ENCODE measurements around the gene HSH2D.

HSH2D gene

DNA sequence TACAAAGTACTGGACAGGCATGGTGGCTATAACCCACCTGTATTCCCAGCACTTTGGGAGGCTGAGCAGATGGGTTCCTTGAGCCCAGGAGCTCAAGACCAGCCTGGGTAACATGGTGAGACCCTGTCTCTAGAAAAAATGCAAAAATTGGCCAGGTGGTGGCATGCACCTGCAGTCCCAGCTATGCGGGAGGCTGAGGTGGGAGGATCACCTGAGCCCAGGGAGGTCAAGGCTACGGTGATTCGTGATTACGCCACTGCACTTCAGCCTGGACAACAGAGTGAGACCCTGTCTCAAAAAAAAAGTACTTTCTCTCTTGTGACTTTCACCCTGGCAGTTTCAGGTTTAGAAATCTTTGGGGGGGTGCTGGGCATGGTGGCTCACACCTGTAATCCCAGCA lies 43.0 kb upstream of the HSH2D start:
- TF ChIP-seq, protein P1, sequence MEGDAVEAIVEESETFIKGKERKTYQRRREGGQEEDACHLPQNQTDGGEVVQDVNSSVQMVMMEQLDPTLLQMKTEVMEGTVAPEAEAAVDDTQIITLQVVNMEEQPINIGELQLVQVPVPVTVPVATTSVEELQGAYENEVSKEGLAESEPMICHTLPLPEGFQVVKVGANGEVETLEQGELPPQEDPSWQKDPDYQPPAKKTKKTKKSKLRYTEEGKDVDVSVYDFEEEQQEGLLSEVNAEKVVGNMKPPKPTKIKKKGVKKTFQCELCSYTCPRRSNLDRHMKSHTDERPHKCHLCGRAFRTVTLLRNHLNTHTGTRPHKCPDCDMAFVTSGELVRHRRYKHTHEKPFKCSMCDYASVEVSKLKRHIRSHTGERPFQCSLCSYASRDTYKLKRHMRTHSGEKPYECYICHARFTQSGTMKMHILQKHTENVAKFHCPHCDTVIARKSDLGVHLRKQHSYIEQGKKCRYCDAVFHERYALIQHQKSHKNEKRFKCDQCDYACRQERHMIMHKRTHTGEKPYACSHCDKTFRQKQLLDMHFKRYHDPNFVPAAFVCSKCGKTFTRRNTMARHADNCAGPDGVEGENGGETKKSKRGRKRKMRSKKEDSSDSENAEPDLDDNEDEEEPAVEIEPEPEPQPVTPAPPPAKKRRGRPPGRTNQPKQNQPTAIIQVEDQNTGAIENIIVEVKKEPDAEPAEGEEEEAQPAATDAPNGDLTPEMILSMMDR (IDR thresholded peaks at IDR 0.05; ENCODE audit: extremely low read depth, missing control alignments) = no peak
- no peak for DNase-seq (ENCODE audit: low spot score)

DNA sequence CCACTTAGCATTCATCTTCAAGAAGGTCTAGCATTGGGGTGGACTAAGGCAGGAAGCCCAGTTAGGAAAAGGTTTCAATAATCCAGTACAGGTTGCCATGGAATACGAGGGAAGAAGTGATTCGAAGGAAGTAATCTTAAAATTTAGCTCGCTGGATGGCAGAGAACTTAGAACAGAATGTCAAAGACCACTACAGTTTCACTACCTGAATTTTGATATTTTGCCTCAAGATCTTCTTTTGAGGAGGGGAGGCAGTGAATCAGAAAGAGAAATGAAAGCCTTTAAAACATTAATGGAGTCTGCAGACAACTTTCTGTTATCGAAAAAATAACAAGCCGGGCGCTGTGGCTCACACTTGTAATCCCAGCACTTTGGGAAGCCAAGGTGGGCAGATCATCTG lies 38.8 kb upstream of the HSH2D start:
- DNase-seq (ENCODE audit: low spot score) = no peak
- TF ChIP-seq, protein P1 (IDR thresholded peaks at IDR 0.05; ENCODE audit: extremely low read depth, missing control alignments) = no peak

DNA sequence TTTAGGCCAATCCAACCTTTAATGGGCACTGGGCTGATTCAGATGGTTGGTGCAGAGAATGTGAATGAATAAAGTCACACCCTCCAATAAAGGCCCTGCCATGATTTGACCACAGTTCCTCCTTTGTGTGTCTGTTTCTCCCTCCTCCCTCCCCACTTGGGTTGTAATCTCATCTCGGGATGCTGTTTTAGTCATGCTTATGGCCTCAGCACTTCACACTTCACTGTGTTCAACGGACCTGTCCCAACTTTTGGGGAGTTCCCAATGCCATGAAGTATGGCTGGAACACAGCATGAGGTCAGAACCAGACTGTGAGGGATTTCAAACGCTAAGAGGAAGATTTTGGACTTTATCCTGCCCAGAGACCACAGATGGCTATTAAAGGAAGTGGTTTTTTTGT lies 37.4 kb upstream of the HSH2D start:
- TF ChIP-seq, protein P1 (IDR thresholded peaks at IDR 0.05; ENCODE audit: extremely low read depth, missing control alignments) = no peak
- DNase-seq (ENCODE audit: low spot score) = no peak

DNA sequence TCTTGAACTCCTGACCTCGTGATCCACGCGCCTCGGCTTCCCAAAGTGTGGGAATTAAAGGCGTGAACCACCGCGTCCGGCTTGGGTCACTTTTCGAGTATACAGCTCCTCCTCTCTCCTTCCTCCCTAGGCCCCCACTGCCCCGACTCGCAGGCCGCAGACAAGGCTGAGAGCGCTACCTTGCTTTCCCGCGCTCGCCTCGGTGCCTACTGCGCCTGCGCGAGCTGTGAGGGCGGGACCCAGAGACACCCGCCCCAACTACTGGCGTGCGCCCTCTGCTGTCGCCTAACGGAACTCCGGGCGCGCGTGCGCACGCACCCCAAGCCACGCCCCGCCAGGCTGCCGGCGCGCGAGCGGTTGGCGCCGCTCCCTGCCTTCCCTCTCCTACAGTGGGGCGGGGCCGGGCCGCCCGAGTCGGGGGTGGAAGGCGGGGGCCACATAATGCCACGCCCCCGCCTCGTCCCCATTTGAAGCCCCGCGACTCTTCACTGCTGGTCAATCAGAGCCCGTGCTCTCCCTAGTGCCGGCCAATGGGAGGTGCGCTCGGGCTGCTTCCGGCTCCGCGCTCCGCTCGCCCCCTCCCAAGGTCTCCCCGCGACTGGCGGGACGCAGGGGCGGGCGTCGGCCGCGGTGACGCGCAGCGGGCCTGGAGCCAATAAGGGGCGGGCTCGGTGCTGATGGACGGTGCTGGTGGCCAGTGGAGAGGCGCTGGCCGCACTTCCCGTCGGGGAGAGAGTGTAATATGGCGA lies 32.2 kb upstream of the HSH2D start, which contains the start of gene RAB8A:
Gene RAB8A, plus strand, starts transcription at position 730 of the 749 bp plus-strand sequence. Its CDS starts 13 bp downstream, at position 743.
- TF ChIP-seq, protein P1 (IDR thresholded peaks at IDR 0.05; ENCODE audit: extremely low read depth, missing control alignments) = peak; percentile 78
- DNase-seq (ENCODE audit: low spot score) = peak; percentile 98

DNA sequence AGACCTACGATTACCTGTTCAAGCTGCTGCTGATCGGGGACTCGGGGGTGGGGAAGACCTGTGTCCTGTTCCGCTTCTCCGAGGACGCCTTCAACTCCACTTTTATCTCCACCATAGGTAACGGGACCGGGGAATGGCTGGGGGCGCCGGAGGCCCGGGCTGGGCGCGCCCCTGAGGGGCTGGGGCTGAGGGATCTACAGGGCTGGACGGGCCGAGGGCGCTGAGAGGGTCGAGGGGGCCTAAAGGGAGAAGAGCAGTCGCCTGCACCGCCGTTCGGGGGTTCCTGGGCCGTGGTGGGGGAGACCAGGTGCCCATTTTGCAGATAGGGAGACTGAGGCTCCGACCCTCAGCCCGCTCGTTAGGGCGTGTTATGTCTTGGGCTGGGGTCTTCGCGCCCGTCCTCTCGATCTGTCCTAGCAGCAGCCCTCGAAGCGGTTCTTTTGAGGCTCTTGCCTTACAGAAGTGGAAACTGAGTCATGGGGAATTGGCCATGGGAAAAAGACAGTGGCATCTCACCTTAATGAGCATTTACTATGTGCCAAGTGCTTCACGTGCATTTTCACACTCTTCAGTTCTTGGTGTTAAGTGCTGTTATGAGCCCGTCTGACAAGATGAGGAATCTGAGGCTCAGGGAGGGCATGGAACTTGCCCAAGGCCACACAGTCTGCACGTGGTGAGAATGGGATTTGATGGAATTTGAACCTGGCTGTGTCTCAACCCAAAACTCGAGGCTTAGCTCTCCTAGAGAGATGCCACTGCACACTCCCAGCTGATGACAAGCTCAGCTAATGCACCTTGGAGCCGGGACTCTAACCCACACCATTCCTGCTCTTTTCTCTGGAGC lies 31.4 kb upstream of the HSH2D start:
- TF ChIP-seq, protein P1 (IDR thresholded peaks at IDR 0.05; ENCODE audit: extremely low read depth, missing control alignments) = no peak
- no peak for DNase-seq (ENCODE audit: low spot score)

DNA sequence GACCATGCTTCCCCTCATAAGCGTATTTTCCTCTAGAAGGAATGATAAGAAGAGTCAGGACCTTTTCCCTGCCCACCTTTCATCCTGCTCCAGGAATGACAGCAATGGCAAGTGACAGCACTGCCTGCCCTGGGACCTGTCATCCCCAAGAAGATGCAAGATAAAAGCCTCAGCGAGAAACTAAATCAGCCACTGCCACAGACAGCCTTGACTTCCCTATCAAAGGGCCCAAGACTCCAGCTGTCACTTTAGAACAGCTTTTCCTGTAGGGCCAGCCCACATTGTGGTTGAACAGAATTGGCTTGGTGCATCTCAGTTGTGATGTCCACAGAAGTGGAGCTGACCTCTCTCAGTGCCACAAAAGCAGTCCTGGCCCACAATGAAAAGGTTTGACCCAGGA lies 30.7 kb upstream of the HSH2D start:
- TF ChIP-seq, protein P1 (IDR thresholded peaks at IDR 0.05; ENCODE audit: extremely low read depth, missing control alignments) = no peak
- peak; percentile 1 for DNase-seq (ENCODE audit: low spot score)

DNA sequence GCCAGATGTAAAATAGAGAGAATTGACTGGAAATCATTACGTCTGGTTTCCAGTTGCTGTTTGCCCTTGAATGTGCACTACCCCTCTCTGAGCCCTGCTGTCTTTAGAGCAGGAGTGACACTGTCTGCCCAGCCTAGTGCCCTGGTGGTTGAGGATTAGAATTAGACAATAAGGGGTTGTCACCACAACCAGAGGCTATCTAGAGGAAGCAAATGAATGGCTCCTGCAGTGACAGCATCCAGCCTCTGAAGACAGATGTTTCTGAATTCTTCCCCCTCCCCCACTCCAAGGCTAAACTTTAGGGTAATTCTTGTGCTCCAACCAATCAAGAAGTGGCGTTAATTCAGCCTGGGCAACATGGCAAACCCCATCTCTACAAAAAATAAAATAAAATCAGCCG lies 29.8 kb upstream of the HSH2D start:
- TF ChIP-seq, protein P1 (IDR thresholded peaks at IDR 0.05; ENCODE audit: extremely low read depth, missing control alignments) = no peak
- DNase-seq (ENCODE audit: low spot score) = no peak

All from GM20000 (cell line).